ENCODE measurements around the gene GJB2.

DNA sequence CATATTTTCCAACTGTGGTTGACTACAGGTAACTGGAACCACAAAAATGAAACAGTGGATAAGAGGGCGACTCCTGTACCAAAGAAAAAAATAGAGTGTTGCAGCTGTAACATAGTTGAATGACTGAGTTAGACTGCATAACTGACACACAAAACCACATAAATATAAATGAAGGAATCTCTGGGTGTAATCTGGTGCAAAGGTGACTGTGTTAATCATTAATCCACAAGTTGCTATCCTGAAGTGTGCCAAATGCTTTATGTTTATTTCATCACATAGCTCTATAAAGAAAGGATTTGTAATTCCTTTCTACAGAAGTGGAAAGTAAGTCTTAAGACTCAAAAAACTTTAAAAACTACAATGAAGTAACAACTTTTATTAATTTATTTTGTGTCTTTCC is 6.0 kb upstream of the GJB2 start:
- TF ChIP-seq, protein P1, sequence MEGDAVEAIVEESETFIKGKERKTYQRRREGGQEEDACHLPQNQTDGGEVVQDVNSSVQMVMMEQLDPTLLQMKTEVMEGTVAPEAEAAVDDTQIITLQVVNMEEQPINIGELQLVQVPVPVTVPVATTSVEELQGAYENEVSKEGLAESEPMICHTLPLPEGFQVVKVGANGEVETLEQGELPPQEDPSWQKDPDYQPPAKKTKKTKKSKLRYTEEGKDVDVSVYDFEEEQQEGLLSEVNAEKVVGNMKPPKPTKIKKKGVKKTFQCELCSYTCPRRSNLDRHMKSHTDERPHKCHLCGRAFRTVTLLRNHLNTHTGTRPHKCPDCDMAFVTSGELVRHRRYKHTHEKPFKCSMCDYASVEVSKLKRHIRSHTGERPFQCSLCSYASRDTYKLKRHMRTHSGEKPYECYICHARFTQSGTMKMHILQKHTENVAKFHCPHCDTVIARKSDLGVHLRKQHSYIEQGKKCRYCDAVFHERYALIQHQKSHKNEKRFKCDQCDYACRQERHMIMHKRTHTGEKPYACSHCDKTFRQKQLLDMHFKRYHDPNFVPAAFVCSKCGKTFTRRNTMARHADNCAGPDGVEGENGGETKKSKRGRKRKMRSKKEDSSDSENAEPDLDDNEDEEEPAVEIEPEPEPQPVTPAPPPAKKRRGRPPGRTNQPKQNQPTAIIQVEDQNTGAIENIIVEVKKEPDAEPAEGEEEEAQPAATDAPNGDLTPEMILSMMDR (IDR thresholded peaks at IDR 0.05): no peak
- TF ChIP-seq POLR2AphosphoS5 (IDR thresholded peaks at IDR 0.05): no peak

Data from prostate gland (tissue), 2 donors.